ENCODE data around the gene HOXB9.

HOXB9 gene

DNA sequence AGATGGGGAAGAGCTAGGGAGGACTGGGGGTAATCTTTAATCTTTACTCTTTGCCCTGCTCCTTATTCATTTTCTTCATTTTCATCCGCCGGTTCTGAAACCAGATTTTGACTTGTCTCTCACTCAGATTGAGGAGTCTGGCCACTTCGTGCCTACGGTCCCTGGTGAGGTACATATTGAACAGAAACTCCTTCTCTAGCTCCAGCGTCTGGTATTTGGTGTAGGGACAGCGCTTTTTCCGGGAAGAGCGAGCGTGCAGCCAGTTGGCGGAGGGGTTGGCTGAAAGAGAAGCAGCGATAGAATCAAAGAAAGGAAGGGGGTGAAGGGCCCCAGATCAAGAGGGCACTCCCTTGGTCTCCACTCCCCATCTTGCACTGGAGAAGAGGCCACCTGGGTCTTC, 3.3 kb downstream of the HOXB9 start:
- TF ChIP-seq, protein P1, sequence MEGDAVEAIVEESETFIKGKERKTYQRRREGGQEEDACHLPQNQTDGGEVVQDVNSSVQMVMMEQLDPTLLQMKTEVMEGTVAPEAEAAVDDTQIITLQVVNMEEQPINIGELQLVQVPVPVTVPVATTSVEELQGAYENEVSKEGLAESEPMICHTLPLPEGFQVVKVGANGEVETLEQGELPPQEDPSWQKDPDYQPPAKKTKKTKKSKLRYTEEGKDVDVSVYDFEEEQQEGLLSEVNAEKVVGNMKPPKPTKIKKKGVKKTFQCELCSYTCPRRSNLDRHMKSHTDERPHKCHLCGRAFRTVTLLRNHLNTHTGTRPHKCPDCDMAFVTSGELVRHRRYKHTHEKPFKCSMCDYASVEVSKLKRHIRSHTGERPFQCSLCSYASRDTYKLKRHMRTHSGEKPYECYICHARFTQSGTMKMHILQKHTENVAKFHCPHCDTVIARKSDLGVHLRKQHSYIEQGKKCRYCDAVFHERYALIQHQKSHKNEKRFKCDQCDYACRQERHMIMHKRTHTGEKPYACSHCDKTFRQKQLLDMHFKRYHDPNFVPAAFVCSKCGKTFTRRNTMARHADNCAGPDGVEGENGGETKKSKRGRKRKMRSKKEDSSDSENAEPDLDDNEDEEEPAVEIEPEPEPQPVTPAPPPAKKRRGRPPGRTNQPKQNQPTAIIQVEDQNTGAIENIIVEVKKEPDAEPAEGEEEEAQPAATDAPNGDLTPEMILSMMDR (IDR thresholded peaks at IDR 0.05; ENCODE audit: low read depth, low read length), result no peak
- TF ChIP-seq MYC (IDR thresholded peaks at IDR 0.05; ENCODE audit: low read depth, low read length) (no peak), POLR2A (IDR thresholded peaks at IDR 0.05; ENCODE audit: extremely low read depth, insufficient read length) (no peak)
- TF ChIP-seq, protein P2, sequence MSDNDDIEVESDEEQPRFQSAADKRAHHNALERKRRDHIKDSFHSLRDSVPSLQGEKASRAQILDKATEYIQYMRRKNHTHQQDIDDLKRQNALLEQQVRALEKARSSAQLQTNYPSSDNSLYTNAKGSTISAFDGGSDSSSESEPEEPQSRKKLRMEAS (IDR thresholded peaks at IDR 0.05; ENCODE audit: low read depth, low read length), result no peak
- no peak for DNase-seq (ENCODE audit: low read depth)
- H3K4me3 ChIP-seq (ENCODE audit: low read depth, low read length), result no peak overlapping the region

DNA sequence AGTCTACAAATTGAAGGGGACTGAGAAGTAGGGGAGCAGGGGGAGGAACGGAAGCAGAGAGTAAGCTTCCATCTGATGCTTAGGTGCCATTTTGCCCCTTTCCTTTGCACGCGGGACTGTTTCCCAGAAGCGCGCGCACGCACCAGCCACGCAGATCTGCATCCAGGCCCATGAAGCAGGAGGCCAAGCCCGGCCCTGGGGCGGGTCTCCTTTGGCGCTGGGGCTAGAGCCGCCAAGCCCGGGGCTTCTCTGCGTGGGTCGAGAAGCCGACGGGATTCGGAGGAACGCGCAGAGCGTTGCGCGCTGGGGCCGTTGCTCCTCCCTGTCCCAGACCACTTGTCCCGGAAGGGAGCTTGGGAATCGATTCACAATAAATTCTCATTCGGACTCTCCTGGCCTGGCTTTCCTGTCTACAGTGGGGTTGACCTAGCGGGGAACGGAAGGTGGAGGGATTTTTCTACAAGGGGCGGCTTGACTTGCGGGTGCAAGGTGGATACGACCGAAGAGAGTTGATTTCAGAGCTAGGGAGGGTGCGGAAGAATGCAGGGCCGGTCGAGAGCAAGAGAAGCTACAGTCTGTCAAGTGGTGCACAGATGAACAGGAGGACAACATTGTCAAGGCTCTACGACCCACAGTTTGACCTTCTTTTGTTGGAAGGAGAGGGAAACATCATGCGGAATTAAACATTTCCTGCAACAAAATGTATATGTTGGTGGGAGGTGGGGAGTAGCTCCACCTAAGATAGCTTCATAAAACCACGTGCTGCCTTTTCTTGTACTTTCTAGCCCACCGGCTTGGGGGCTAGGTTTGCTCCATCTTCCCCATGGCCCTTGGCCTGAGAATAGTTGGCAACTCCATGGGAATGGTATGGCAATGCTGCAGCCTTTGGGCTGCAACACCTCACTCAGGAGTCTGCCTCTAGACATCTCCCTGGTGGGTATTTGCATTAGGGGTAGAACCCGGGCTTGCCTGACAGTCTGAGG, 4.5 kb downstream of the HOXB9 start:
- H3K4me3 ChIP-seq (ENCODE audit: low read depth, low read length), result no peak overlapping the region
- TF ChIP-seq, protein P1 (IDR thresholded peaks at IDR 0.05; ENCODE audit: low read depth, low read length), result no peak
- TF ChIP-seq POLR2A (IDR thresholded peaks at IDR 0.05; ENCODE audit: extremely low read depth, insufficient read length) (no peak), MYC (IDR thresholded peaks at IDR 0.05; ENCODE audit: low read depth, low read length) (no peak)
- TF ChIP-seq, protein P2 (IDR thresholded peaks at IDR 0.05; ENCODE audit: low read depth, low read length), result no peak
- no peak for DNase-seq (ENCODE audit: low read depth)

DNA sequence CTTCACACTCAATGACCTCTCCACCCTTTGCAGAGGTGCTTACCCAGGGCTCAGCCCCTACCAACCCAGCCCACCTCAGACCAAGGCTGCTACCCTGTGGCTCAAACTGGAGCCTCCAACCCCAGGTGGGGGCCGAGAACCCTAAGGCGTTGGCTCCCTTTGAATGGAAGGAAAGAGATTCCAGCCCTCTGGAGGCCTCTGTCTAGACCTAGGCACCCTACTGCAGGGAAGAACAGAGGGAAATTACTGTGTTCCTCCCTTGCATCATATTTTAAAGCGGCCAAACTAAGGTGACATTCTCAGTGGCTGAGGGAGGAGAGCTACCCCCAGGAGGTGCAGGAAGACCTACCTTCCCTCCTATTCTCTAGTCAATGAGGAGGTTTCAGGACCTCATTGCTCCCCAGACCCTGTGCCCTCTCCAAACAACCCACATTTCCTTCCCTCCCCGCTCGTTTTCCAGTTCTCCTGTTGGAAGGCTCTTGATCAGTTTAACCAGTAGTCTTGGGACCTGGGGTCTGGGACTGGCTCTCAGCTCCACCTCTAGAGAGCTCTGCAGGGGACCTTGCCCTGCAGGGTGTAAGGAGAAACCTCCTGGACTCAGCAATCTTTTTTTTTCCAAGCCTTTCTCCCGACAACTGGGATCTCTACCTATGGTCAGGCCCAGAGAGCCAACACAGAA, 5.6 kb downstream of the HOXB9 start:
- no peak overlapping the region for H3K4me3 ChIP-seq (ENCODE audit: low read depth, low read length)
- no peak for TF ChIP-seq POLR2A (IDR thresholded peaks at IDR 0.05; ENCODE audit: extremely low read depth, insufficient read length)
- TF ChIP-seq MYC (IDR thresholded peaks at IDR 0.05; ENCODE audit: low read depth, low read length), result no peak
- TF ChIP-seq, protein P2 (IDR thresholded peaks at IDR 0.05; ENCODE audit: low read depth, low read length), result no peak
- TF ChIP-seq, protein P1 (IDR thresholded peaks at IDR 0.05; ENCODE audit: low read depth, low read length), result no peak
- DNase-seq (ENCODE audit: low read depth), result no peak

DNA sequence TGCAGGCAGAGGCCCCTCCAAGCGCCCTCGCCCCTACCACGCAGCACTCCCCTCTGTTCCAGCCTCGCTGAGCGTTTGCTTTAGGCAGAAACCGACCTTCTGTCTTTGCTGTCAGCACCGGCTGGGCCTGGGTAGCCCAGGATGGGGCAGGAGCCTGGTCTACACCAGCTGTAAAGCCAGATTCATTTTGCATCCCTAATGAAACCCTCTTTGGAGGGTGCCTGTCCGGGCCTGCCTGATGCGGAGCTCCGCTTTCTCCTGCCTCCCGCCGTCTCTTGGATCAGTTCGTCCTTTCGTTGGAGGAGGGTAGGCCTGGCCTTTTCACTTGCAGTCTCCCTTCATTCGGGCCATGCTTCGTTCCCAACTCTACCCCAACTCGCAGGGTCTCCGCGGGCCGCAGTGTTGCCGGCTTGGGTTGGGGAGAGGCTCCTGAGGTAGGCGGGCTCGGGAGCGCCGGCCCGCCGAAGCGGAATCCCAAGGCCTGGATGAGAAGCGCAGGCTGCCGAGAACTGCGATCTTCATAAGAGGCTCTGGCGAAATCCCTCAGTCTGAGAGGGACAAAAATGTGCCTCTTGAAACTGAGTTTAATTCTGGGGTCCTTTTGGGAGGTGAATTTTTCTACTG, 6.2 kb downstream of the HOXB9 start:
- DNase-seq (ENCODE audit: low read depth), result no peak
- no peak overlapping the region for H3K4me3 ChIP-seq (ENCODE audit: low read depth, low read length)
- TF ChIP-seq, protein P1 (IDR thresholded peaks at IDR 0.05; ENCODE audit: low read depth, low read length), result no peak
- TF ChIP-seq MYC (IDR thresholded peaks at IDR 0.05; ENCODE audit: low read depth, low read length) (no peak), POLR2A (IDR thresholded peaks at IDR 0.05; ENCODE audit: extremely low read depth, insufficient read length) (no peak)
- TF ChIP-seq, protein P2 (IDR thresholded peaks at IDR 0.05; ENCODE audit: low read depth, low read length), result no peak

DNA sequence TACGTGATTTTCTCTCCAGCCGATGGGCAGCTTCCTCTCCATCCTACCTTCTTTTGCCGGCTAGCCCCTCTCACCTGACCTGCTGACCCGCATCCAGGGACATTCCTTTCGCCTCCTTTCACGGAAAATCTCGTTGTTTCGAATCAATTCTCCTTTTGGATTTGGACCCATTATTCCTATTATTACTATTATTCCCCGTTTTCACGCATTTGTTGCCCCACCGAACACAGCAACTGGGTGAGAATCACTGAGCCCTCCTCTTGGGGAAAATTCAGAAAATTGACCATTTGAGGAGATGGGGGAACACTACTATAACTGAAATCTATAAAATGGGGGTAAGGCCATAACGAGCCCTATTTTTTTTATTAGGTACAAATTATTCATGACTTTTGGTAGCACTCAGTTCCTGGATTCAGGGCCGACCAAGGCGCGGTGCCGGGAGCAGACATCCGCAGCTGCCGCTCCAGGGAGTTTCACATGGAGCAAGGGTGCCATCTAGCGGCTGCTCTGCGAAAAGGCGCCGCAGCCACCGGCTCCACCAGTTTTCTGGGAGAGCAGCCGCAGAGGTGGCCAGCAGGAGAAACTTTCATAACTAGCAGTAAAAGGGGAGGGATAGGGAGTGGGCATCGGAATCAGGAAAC, 7.8 kb downstream of the HOXB9 start:
- TF ChIP-seq, protein P1 (IDR thresholded peaks at IDR 0.05; ENCODE audit: low read depth, low read length), result peak; percentile 84
- TF ChIP-seq, protein P2 (IDR thresholded peaks at IDR 0.05; ENCODE audit: low read depth, low read length), result peak; percentile 43; the same call in 1 of the 2 replicates
- no peak for TF ChIP-seq POLR2A (IDR thresholded peaks at IDR 0.05; ENCODE audit: extremely low read depth, insufficient read length)
- peak; percentile 42; the same call in 1 of the 2 replicates for TF ChIP-seq MYC (IDR thresholded peaks at IDR 0.05; ENCODE audit: low read depth, low read length)
- DNase-seq (ENCODE audit: low read depth), result peak; percentile 78
- H3K4me3 ChIP-seq (ENCODE audit: low read depth, low read length), result no peak overlapping the region

Measured in NB4 (cell line).